HG03378 (cell line): ENCODE results near the gene SFXN1.

Experiments
- ATAC-seq: cut with Tn5 transposase; IDR thresholded peaks from one replicate; pipeline ENCODE4 v1.9.1; 2021; ENCODE audit warnings: mild to moderate bottlenecking, moderate library complexity; ENCODE audit not compliant: unreplicated experiment

SFXN1 gene

GRCh38 chr5:175464942-175465233 lies 13.5 kb upstream of the SFXN1 start:
- ATAC-seq, result no peak

DNA sequence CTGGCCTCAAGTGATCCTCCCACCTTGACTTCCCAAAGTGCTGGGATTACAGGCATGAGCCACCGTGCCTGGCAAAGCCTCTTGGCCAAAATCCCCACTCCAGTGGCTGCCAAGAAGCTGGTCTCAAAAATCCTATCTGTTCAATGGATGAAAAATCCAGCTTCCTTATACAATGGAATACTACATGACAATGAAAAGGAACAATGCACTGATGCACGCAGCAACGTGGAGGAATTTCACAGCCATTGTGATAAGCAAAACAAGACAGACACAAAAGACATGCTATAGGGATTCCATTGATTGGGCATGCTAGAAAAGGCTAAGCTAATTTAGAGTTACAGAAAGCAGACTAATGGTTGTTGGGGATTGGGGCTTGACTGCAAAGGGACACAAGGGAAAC lies 13.1 kb upstream of the SFXN1 start:
- no peak for ATAC-seq

DNA sequence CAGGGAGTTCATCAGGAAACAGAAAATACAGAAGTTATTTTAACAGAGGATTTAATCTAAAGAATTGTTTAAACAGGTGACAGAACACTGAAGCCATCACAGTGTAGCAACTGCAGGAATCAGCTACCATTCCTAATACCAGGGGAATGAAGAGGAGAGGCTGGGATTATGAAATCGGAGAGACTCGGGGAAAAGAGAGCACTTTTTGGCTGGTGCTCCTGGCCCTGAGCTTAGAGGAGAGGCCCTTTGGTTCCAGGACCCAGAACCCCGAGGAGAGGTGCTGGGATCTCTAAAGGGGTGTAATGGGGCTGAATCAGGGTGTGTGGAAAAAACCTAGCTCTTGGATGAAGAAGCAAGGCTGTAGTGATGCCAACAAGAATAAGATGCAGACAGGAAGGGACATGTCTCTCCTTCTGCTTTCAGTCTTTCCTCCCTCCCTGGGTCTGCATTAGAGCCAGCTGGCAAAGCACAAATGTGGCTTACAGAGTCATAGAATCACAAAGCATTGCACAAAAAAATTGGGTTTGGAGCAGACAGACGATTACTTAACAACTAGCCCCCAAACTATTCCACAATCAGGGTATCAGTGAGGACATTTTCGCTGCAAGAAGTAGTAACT lies 11.6 kb upstream of the SFXN1 start:
- no peak for ATAC-seq

GRCh38 chr5:175467983-175468690 lies 10.2 kb upstream of the SFXN1 start:
- ATAC-seq, result no peak

DNA sequence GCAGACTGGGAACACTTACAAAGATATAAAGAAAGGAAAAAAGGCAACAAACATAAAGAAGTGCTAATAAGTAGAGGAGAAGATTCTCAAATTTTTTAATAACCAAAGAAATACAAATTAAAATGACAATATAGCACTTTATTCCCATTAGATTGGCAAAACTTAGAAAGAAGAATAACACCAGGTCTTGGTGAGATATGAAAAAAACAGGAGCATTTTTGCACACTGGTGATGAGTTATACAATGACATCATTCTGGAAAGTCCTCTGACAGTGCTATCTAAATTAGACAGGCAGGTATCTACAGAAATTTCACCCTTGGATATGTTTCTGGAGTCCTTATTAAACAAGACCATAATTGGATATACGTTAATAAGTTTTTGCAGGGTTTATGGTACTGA lies 9.5 kb upstream of the SFXN1 start:
- ATAC-seq, result no peak

DNA sequence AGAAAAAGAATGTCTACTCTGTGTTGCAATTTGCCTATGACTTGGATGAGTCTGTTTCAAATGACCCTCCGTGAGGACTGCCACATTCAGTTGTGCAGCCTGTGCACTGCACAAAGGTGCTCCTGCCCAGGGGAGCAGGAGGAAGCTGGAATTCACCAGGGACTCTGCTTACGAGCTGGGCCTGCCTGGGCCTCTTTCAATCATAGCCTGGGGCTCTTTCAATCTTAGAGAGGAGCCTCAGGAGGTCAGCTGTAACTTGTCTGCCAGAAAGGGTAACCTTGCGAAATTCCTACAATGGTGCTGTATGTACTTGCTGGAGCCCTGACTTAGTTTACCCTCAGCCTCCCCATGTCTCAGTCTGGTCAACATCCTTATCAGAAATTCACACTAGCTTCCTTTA lies 8.4 kb upstream of the SFXN1 start:
- no peak for ATAC-seq

- no peak for ATAC-seq
Measured at GRCh38 chr5:175470781-175471180, 7.6 kb upstream of the SFXN1 start.

DNA sequence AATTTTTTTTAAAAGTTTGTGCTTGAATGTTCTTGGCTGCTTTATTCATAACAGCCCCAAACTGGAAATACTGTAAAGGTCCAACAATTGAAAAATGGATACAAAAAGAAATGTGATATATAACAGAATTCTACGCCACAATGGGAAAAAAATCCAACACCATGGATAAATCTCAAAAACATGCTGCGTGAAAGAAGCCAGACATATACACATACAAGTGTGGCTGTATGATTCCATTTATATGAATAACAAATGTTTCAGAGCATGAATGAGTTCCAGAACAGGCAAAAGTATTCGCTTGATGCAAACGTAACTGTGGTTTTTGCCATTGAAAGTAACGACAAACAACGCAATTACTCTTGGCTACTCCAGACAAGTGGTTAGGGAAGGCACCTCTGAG lies 7.2 kb upstream of the SFXN1 start:
- no peak for ATAC-seq

DNA sequence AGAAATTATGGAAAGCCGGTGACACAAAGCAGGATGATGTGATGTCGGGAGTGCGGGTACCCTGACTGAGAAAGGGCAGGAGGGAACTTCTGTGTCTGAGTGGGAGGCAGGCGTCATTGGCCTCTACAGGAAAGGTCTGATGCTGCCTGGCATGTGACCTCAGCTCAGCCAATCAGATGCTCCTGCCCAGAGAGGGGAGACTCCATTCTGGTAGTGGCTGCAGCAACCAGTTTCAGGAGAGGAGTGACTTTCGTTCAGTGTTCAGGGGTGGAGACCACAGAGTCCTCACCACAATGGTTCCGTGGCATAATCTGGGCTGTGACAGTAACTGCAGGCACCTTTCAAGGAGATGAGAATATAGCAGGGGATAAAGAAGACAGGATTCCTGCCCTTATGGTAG lies 6.7 kb upstream of the SFXN1 start:
- ATAC-seq, result no peak

GRCh38 chr5:175472378-175472777 lies 6.0 kb upstream of the SFXN1 start:
- ATAC-seq, result no peak

DNA sequence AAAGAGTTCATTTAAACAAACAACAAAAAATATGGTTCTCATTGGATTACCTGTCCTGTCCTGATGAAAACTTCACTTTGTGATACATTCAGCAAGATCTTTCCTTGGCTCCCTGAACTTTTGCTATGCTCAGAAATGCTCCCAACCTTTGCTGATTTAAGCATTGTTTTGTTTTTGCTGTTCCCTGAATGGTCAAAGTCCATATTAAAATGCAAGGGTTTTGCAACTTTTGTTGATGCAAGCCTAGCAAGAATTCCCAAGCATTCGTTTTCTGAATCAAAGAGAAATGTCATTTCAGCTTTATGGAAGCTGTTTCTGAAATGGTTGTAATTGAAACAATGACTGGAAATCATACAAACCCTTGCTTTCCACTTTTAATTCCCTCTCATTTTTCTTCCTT lies 3.1 kb upstream of the SFXN1 start:
- ATAC-seq, result no peak

- no peak for ATAC-seq
Measured at GRCh38 chr5:175477440-175477839, 920 bp upstream of the SFXN1 start.

DNA sequence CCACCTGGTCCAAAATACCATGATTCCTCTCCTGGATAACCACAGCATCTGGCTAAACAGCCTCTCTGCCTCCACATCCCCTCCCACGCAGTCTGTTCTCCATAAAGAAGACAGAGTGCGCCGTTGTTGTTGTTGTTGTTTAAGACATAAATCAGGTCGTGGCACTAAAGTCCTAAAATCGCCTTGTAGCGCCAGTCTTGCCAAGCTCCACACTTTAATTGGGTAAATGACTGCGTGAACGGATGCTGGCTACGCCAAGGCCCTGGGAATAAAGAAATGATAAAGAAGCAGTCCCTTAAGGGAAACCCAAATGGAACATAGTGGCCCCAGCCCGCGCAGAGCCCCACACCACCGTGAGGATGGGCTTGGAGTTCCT lies 364 bp upstream of the SFXN1 start:
- no peak for ATAC-seq

DNA sequence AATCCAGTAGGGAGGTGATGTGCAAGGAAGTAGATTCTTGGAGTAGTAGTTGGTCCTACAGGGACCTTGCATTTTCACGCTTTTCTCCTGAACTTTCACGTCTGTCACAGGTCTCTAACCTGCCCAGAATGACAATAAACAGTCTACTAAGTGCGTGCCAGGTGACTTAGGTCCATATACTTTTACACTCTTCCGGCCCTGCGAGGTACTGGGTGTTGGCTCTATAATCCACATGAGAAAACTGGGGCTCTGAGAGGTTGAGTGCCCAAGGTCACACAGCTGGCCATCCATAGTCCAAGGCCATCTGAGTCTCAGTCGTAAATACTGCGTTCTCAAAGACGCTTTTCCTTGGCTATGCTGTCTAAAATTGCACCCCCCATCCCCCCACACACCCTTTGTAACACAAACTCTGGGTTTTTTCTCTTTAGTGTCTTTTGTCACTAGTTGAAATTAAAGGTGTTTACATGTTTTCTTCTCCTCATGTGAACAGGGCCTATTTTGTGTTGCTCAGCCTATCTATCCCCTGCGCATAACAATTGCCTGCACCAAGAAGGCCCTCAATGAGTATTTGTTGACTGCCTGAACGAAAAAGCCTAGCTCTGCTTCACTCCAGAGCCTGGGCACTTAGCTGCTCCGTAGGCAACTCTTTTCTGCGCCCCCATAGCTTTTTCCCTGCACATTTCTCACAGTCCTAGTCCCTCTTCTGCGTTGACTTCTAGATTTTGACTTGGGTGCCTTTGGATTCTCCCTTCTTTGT lies 943 bp downstream of the SFXN1 start:
- no peak for ATAC-seq

DNA sequence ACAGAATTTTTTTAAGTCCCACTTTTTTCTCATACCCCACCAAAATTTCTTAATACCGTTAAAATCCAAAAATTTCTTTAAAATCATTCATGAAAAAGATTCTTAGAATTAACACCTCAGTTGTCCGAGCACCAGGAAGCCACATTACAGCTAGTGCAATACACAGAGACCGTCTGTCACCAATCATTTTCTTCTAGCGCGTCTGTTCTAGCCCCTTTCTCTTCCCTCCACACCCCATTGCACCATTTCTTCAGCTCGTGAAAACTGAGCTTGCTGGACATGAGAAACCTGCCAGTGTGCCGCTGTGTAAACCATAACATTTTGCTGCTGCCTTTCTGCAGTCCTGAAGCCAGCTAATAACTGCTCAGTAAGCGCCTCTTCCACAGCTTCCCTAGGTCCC lies 5.0 kb downstream of the SFXN1 start:
- no peak for ATAC-seq

DNA sequence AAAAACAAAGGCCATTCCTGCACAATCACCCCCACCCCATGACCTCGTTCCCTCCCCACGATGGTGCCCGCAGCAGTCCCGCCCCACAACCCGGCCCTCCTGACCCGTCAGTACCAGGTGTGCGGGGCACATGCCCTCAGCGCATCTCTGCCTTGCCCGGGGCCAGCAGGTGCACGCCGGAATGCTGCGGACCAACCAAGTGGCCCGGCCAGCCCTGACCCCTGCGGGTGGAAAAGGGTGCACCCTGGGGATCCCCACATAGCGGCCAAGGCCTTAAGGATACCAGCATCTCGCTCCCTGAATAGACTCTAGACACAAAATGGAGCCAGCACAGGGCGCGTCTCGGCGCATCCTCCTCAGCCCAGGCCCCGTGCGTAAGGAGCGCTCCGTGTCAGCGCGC lies 6.0 kb downstream of the SFXN1 start:
- ATAC-seq, result no peak

GRCh38 chr5:175484829-175485228 lies 6.5 kb downstream of the SFXN1 start:
- no peak for ATAC-seq

- ATAC-seq, result no peak
Measured at GRCh38 chr5:175485631-175486030, 7.3 kb downstream of the SFXN1 start.

GRCh38 chr5:175487514-175488222 lies 9.3 kb downstream of the SFXN1 start:
- ATAC-seq, result no peak

DNA sequence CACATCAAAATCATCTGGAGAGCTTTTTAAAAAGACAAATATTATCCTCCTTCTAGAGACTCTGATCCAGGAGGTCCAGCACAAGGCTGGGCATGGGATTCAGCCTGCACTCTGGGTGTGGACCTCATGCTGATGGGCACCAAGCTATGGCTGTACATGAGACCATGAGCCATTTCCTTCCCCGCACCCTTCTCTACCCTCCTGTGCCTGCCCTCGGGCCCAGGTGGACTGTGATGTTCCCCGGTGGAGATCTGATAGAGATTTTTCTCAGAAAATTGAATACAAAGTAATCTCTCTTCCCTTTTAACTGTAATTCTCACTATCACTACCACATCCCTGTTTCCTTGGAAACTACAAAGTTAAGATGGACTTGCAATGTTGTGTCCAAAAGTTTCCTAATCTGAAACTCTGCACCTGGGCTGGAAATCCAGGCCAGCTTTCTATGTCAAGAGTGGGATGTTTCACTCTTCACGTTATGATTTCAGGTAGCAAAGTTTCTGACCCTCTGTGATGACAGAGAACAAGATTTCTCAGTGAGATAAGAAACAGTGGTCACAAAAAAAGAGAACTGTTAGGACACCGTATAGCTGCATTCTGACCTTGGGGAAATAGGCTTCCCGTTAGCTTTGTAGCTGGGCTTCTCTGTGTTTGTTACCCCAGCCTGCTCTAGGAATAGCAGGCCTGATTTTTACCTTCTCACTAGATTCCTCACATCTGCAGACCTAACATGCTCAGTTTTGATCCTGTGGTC lies 11.5 kb downstream of the SFXN1 start:
- ATAC-seq, result no peak

GRCh38 chr5:175491223-175491622 lies 12.9 kb downstream of the SFXN1 start:
- no peak for ATAC-seq
